HEK293 (cell line): ENCODE measurements around the gene GALK1.

ENCODE experiments used
- ZBTB20 ChIP-seq: fragments of 450-650 bp; formaldehyde crosslinking; IDR thresholded peaks from 2 replicates; pipeline ENCODE4 v1.5.1; 2016; ENCODE audit warnings: missing biosample characterization, missing genetic modification characterization
- TF ChIP-seq, protein P1 (sequence below): fragments of 450-650 bp; formaldehyde crosslinking; IDR thresholded peaks from 2 replicates; pipeline ENCODE4 v1.5.1; 2016; ENCODE audit warnings: missing biosample characterization, missing genetic modification characterization
- TF ChIP-seq, protein P2 (sequence below): fragments of 450-650 bp; formaldehyde crosslinking; IDR thresholded peaks from 2 replicates; pipeline ENCODE4 v1.5.1; 2016; ENCODE audit warnings: missing biosample characterization, missing genetic modification characterization

DNA sequence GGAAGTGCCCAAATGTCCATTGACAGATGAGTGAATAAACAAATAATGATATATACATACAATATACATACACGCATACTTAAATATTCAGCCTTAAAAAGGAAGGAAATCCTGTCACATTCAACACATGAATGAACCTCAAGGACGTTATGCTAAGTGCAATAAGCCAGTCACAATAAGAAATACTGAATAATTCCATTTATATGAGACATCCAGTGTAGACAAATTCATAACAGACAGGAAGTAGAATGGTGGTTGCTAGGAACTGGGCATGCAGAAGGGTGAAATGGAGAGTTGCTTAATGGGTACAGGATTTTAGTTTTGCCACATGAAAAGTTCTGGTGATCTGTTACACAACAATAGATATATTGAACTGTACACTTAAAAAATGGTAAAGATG, 52.5 kb downstream of the GALK1 start:
- TF ChIP-seq, protein P1, sequence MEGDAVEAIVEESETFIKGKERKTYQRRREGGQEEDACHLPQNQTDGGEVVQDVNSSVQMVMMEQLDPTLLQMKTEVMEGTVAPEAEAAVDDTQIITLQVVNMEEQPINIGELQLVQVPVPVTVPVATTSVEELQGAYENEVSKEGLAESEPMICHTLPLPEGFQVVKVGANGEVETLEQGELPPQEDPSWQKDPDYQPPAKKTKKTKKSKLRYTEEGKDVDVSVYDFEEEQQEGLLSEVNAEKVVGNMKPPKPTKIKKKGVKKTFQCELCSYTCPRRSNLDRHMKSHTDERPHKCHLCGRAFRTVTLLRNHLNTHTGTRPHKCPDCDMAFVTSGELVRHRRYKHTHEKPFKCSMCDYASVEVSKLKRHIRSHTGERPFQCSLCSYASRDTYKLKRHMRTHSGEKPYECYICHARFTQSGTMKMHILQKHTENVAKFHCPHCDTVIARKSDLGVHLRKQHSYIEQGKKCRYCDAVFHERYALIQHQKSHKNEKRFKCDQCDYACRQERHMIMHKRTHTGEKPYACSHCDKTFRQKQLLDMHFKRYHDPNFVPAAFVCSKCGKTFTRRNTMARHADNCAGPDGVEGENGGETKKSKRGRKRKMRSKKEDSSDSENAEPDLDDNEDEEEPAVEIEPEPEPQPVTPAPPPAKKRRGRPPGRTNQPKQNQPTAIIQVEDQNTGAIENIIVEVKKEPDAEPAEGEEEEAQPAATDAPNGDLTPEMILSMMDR (tag by site-specific recombination), result no peak
- no peak for TF ChIP-seq ZBTB20 (tag by site-specific recombination)
- TF ChIP-seq, protein P2, sequence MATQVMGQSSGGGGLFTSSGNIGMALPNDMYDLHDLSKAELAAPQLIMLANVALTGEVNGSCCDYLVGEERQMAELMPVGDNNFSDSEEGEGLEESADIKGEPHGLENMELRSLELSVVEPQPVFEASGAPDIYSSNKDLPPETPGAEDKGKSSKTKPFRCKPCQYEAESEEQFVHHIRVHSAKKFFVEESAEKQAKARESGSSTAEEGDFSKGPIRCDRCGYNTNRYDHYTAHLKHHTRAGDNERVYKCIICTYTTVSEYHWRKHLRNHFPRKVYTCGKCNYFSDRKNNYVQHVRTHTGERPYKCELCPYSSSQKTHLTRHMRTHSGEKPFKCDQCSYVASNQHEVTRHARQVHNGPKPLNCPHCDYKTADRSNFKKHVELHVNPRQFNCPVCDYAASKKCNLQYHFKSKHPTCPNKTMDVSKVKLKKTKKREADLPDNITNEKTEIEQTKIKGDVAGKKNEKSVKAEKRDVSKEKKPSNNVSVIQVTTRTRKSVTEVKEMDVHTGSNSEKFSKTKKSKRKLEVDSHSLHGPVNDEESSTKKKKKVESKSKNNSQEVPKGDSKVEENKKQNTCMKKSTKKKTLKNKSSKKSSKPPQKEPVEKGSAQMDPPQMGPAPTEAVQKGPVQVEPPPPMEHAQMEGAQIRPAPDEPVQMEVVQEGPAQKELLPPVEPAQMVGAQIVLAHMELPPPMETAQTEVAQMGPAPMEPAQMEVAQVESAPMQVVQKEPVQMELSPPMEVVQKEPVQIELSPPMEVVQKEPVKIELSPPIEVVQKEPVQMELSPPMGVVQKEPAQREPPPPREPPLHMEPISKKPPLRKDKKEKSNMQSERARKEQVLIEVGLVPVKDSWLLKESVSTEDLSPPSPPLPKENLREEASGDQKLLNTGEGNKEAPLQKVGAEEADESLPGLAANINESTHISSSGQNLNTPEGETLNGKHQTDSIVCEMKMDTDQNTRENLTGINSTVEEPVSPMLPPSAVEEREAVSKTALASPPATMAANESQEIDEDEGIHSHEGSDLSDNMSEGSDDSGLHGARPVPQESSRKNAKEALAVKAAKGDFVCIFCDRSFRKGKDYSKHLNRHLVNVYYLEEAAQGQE (tag by site-specific recombination), result no peak
